GM19193 (cell line): ENCODE results near the gene FCRLB.

Experiments used
- POLR2A ChIP-seq: IDR thresholded peaks from 4 replicates; pipeline ENCODE4 v1.6.1; 2011; ENCODE audit not compliant: insufficient read depth, insufficient read length; ENCODE audit errors: extremely low read depth

Gene FCRLB

GRCh38 chr1:161718559-161719324 lies 2.6 kb upstream of the FCRLB start:
- TF ChIP-seq POLR2A, result no peak

- TF ChIP-seq POLR2A, result no peak
These were observed 2.1 kb upstream of the FCRLB start for GRCh38 chr1:161719325-161719611.

GRCh38 chr1:161720422-161720821 lies 922 bp upstream of the FCRLB start:
- TF ChIP-seq POLR2A, result no peak

- no peak for TF ChIP-seq POLR2A
These were observed 497 bp downstream of the FCRLB start for GRCh38 chr1:161721738-161722343.

- TF ChIP-seq POLR2A, result no peak
These were observed 1.1 kb downstream of the FCRLB start for GRCh38 chr1:161722406-161722805.

- TF ChIP-seq POLR2A, result no peak
These were observed 2.3 kb downstream of the FCRLB start for GRCh38 chr1:161723459-161724141.

GRCh38 chr1:161725908-161726472 lies 4.6 kb downstream of the FCRLB start:
- peak; percentile 33 for TF ChIP-seq POLR2A

- TF ChIP-seq POLR2A, result peak; percentile 94
These were observed 5.3 kb downstream of the FCRLB start for GRCh38 chr1:161726473-161727255.

- peak; percentile 56 for TF ChIP-seq POLR2A
These were observed 6.0 kb downstream of the FCRLB start for GRCh38 chr1:161727256-161727924.

- TF ChIP-seq POLR2A, result no peak
These were observed 7.3 kb downstream of the FCRLB start for GRCh38 chr1:161728376-161729226.

- no peak for TF ChIP-seq POLR2A
These were observed 8.8 kb downstream of the FCRLB start for GRCh38 chr1:161730050-161730564.

- no peak for TF ChIP-seq POLR2A
These were observed 9.9 kb downstream of the FCRLB start for GRCh38 chr1:161731241-161731640.

- no peak for TF ChIP-seq POLR2A
These were observed 10.8 kb downstream of the FCRLB start for GRCh38 chr1:161731981-161732718.

GRCh38 chr1:161733526-161733925 lies 12.2 kb downstream of the FCRLB start:
- no peak for TF ChIP-seq POLR2A
